Measurements from ENCODE around the gene IGFL3. TPM values are rescaled to one million over a fixed set of nuclear protein-coding genes. Genes with fewer than 3 reads are reported as not detected.

The IGFL3 gene
- total RNA-seq, 4 donors from 2014 or later, result not detected

GRCh38 chr19:46076951-46077814, 47.3 kb downstream of the IGFL3 start:
- H3K9me3 ChIP-seq, result peaks cover 0 to 6% (median 0%) of the 10 kb centered on the region in 4 donors
- peak overlapping the region; percentile 18 to 51 (median 33) for H3K4me3 ChIP-seq
- TF ChIP-seq CTCF (IDR thresholded peaks at IDR 0.05), result peak; percentile 54 to 80 (median 77)
- no peak for TF ChIP-seq EP300 (IDR thresholded peaks at IDR 0.05)
- no peaks in the 10 kb centered on the region for H3K36me3 ChIP-seq
- DNase-seq (ENCODE audit: low spot score in 2 of 2), result peak in 1 of 2 donors; percentile 26
- no peak overlapping the region for H3K27ac ChIP-seq
- H3K4me1 ChIP-seq, result peaks cover 0 to 27% (median 2%) of the 10 kb centered on the region in 4 donors
- 2 to 3% methylated on average over 46 to 49 of the region's 50 CpGs for WGBS, 2 donors
- peaks cover 2 to 50% of the 10 kb centered on the region in 2 donors for H3K27me3 ChIP-seq

- Histone ChIP-seq H3K9me3 (peaks cover 0 to 6% (median 0%) of the 10 kb centered on the region in 4 donors), H3K27ac (no peak overlapping the region), H3K27me3 (peaks cover 2 to 59% of the 10 kb centered on the region in 2 donors), H3K4me3 (peak overlapping the region in 1 of 4 donors; percentile 51), H3K4me1 (peaks cover 0 to 25% (median 2%) of the 10 kb centered on the region in 4 donors), H3K36me3 (no peaks in the 10 kb centered on the region)
- WGBS, 2 donors, result 33 to 34% methylated on average over 9 of the region's 9 CpGs
- TF ChIP-seq POLR2A (IDR thresholded peaks at IDR 0.05) (no peak), CTCF (IDR thresholded peaks at IDR 0.05) (no peak), EP300 (IDR thresholded peaks at IDR 0.05) (no peak)
- DNase-seq (ENCODE audit: low spot score in 2 of 2), result no peak
Measured at GRCh38 chr19:46076031-46076880, 48.2 kb downstream of the IGFL3 start.

GRCh38 chr19:46073268-46073922, 51.1 kb downstream of the IGFL3 start:
- Histone ChIP-seq H3K9me3 (no peaks in the 10 kb centered on the region), H3K27ac (no peak overlapping the region), H3K27me3 (peaks cover 2 to 69% of the 10 kb centered on the region in 2 donors), H3K4me3 (no peak overlapping the region), H3K36me3 (no peaks in the 10 kb centered on the region), H3K4me1 (peaks cover 0 to 19% (median 2%) of the 10 kb centered on the region in 4 donors)
- TF ChIP-seq EP300 (IDR thresholded peaks at IDR 0.05) (no peak), CTCF (IDR thresholded peaks at IDR 0.05) (no peak), POLR2A (IDR thresholded peaks at IDR 0.05) (no peak)
- WGBS, 2 donors, result 43 to 81% methylated on average over 1 to 3 of the region's 3 CpGs
- DNase-seq (ENCODE audit: low spot score in 2 of 2), result no peak

Other genes with a start within 250 kb of the IGFL3 start
- gene IRF2BP1, start 238.5 kb downstream of the IGFL3 start, total RNA-seq, result 10 to 100 TPM; 16.4 to 33.3 (median 27.2) TPM
- gene MYPOP, start 222.1 kb downstream of the IGFL3 start, total RNA-seq, result 1 to 10 TPM; 3.6 to 9.0 (median 5.5) TPM
- not detected for gene NANOS2, start 209.9 kb downstream of the IGFL3 start, total RNA-seq
- gene NOVA2, start 150.8 kb downstream of the IGFL3 start, total RNA-seq, result 1 to 10 TPM; 1.5 to 6.9 (median 1.7) TPM
- gene CCDC61, start 129.2 kb downstream of the IGFL3 start, total RNA-seq, result 10 to 100 TPM; 16.2 to 31.4 (median 21.3) TPM
- not detected for gene PGLYRP1, start 101.6 kb downstream of the IGFL3 start, total RNA-seq
- gene IGFL4, start 83.7 kb downstream of the IGFL3 start, total RNA-seq, result 1 to 10 TPM in 1 of 4 donors, under 1 TPM in 3; 0.21 to 1.8 (median 0.89) TPM
- 1 to 10 TPM in 1 of 4 donors, not detected in 3; 1.0 TPM for gene IGFL2, start 23.6 kb upstream of the IGFL3 start, total RNA-seq
- gene IGFL1, start 105.1 kb upstream of the IGFL3 start, total RNA-seq, result not detected
- 100 to 1,000 TPM; 166 to 235 (median 209) TPM for gene HIF3A, start 172.4 kb upstream of the IGFL3 start, total RNA-seq
- 100 to 1,000 TPM in 1 of 4 donors, 10 to 100 TPM in 3; 70.5 to 132 (median 88.8) TPM for gene PPP5C, start 222.4 kb upstream of the IGFL3 start, total RNA-seq